GM18502 (cell line): ENCODE data around the gene PLPP7.

ENCODE experiments used
- ATAC-seq: cut with Tn5 transposase; IDR thresholded peaks from one replicate; pipeline ENCODE4 v1.9.1; 2021; ENCODE audit warnings: mild to moderate bottlenecking; ENCODE audit not compliant: unreplicated experiment, poor library complexity

Gene PLPP7

GRCh38 chr9:131300444-131300843, 10.9 kb downstream of the PLPP7 start:
- ATAC-seq: no peak

DNA sequence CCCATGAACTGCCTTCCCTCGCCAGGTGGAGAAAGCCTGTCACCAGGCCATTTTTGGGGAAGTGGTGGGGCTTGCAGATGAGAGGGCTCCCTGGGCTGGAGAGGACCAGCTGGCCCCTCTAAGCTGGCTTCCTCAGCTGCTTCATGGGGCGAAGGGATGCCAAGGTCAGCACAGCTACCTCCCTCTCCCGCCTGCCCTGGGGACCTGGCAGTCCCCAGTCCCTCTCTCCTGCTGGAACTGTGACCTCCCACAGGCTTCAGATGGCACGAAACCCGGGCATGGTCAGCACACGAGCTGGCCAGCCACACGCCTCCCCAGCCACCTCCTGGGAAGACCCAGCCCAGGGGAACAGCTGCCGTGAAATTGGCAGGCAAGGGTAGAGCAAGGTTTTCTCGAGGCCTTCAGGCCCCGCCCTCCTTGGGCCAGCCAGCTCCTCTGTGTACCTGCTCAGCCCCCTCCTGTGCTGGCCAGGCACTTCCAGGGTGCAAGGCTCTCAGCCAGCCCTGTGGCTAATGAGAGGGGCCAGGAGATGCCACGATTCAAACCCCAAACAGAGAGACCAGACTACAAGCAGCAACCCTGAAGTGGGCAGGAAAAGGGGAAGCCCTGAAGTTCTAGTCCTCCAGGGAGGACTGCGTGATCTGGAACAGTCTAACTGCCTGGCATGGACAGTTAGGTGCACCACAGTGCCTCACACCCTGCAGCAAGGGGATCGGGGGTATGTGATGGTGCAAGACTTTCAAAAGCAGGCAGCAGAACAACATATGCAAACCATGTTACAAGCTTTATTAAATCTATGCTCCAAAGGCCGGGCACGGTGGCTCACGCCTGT, 12.9 kb downstream of the PLPP7 start:
- no peak for ATAC-seq

DNA sequence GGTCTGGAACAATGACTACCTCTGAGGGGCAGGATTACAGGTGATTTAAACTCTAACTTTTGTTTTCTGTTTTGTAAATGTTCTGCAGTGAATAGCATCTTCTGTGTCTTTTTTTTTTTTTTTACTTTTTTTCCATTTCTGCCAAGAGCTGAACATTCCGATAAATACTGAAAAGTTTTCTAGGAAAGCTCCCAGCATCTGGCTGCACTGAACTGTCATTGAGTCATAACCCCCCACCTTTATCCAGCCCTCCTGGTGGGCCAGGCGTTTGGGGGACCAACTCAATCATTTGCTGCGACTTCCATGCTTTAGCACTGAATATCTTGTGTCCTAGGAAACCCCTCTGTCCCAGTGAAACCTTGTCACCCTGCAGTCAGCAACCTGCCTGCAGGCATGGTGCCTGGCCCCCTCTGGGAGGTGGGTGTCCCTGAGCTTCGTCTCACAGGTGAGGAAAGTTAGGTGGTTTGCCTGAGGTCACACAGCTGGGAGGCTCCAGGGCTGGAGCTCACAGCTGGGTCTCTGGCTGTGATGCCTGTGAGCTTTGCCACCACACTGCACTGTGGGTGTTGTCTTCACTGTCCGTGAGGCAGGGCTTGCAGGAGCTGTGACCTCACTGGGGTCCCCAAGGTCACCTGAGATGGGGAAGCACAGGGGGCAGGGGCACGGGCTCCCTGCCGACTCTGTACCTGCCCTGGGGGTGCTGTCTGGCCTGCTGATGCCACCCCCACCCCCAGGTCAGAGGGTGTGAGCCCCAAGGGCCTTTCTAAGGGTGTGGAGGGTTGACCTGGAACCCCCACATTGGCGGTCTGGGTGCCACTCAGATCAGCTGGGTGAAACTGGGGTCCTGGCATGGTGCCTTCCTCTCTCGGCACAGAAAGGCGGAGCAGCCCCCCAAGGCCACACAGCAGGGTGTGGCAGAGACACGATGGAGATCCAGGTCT, 14.1 kb downstream of the PLPP7 start:
- no peak for ATAC-seq

DNA sequence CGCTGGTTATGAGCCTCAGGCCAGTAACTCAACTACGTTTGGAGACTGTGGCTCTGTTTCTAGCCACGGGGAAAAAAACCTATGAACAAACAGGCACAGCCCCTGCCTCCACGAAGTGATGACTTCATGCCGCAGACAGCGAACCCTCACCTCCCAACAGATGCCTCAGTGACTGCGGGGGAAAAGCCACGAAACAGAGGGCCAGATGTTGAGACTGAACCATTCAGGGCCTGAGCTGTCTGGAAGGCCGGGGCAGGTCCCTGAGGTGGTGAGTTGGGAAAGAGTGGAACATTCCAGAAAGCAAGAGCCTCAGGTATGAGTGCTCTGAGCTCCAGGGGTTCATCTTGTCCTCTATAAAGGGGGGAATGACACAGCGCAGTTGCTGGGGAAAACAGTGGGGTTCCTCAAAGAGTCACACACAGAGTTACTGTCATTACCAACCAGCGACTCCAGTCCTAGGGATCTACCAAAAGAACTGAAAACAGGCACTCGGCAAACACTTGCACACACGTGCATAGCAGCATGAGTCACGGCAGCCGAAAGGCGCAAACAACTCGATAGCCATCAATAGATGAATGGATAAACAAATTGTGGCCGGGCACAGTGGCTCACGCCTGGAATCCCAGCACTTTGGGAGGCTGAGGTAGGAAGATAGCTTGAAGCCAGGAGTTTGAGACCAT, 15.3 kb downstream of the PLPP7 start:
- ATAC-seq: no peak

- ATAC-seq: no peak
Measured at GRCh38 chr9:131306397-131307004, 17.0 kb downstream of the PLPP7 start.

DNA sequence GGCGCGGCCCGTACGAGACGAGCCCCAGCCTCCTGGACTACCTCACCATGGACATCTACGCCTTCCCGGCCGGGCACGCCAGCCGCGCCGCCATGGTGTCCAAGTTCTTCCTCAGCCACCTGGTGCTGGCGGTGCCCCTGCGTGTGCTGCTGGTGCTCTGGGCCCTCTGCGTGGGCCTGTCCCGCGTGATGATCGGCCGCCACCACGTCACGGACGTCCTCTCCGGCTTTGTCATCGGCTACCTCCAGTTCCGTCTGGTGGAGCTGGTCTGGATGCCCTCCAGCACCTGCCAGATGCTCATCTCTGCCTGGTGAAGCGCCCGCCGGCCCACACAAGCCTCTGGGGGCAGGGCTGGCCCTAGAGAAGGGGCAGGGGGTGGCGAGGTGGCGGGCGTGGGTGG, 18.5 kb downstream of the PLPP7 start:
- ATAC-seq: no peak

DNA sequence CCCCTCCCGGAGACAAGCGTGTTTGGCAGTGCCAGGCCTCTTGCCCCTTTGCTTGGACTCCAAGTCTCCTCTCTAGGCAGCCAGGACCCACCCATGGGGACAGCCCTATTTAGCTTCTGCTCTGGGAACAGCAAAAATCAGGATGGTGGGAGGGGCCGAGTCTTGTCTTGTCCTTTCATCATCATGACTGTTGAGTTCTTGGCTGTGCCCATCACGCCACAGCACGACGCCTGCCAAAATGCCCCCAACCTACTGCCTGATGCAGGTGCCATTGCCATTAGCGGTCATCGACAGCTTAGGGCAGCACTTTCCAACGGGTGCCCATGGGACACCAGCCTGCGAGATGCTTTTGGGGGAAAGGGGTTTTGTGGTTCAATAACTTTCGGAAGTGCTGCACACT, 18.9 kb downstream of the PLPP7 start:
- ATAC-seq: no peak

GRCh38 chr9:131308906-131309529, 19.5 kb downstream of the PLPP7 start:
- ATAC-seq: no peak

DNA sequence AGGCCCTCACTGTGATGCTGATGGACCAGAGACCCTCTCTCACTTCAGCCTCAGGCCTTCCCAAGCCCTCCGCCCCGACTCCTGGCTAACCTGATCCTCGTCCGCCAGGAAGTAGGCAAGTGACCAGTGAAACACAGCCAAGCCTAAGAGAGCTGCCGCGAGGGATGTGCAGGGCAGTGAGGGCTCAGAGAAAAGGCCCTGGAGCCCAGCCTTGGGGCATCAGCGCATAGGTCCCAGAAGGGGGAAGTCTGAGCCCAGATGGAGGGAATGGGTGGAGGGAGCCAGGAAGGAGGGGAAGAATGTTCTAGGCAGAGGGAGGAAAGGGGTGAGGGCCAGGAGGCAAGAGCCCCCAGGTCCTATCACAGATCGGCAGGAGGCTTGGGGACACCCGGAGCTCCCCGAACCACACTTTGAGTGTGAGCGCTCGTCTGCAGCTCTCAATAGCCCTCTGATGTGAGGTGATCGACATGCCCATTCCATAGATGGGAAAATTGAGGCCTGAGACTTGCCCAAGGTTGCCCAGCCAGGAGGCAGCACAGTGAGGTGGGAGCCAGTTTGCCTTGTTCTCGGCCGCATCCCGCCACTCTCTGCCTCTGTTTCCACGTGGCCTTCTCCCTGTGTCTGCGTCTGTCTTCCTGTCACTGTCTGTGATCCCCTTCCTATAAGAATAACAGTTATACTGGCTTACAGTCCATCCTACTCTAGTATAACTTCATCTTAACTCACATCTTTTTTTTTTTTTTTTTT, 20.2 kb downstream of the PLPP7 start:
- ATAC-seq: no peak

DNA sequence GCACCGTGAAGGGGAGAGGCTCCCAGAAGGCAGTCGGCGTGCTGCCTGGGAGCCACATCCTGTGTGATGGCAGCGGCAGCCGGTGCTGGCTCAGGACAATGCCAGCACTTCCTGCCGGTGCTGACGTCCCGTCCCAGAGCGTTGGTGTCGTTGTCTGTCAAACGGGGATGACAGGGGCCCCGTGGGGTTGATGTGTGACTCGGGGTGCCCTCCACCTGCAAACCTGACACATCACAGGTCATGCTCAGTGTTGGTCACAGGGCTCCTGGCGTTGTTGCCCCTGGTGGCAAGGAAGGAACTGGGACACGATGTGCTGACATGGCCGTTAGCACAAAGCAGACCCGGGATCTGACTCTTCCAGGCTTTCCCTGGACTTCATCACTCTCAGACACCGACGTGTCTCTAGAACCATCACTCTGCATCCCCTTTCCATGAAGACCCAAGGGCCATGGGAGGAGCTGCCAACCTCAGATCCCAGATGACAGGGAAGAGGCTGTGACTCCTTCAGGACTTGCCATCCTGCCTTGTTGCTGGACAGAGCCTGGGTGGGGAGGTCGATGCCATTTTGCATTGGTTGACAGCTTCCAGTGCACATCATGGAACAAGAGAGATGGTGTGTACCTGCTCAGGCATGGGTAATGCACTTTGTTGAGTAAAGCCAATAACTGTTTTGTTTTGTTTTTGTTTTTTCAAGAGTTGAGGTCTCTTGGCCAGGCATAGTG, 21.5 kb downstream of the PLPP7 start:
- no peak for ATAC-seq

DNA sequence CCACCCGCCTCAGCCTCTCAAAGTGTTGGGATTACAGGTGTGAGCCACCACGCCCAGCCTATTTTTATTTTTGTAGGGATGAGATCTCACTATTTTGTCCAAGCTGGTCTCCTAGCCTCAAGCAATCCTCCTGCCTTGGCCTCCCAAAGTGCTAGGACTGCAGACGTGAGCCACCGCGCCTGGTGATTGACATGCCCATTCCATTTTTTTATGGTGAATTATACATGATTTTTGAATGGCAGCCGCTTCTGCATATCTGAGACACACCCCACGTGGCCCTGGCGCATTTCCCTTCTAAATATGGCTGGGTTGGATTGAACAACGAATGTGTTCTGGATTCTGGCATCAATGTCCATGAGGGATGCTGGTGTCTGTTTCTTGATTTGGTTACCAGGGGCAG, 22.7 kb downstream of the PLPP7 start:
- ATAC-seq: no peak

- ATAC-seq: no peak
Measured at GRCh38 chr9:131312822-131313770, 23.6 kb downstream of the PLPP7 start.

- ATAC-seq: no peak
Measured at GRCh38 chr9:131318231-131319085, 28.9 kb downstream of the PLPP7 start.

GRCh38 chr9:131319486-131319885, 30.0 kb downstream of the PLPP7 start:
- no peak for ATAC-seq

GRCh38 chr9:131320031-131320685, 30.6 kb downstream of the PLPP7 start:
- ATAC-seq: no peak

GRCh38 chr9:131323629-131324028, 34.1 kb downstream of the PLPP7 start:
- ATAC-seq: no peak
